ENCODE measurements around the gene MCTP1. TPM values are rescaled to one million over a fixed set of nuclear protein-coding genes. Genes with fewer than 3 reads are reported as not detected.

The MCTP1 gene
- polyA plus RNA-seq, 1 donor from 2014 or later, result 1.9 TPM

- H3K79me2 ChIP-seq (replicated peaks; ENCODE audit: insufficient read depth, low read length), result no peaks in the 10 kb centered on the region
- no peaks in the 10 kb centered on the region for H3K27me3 ChIP-seq (ENCODE audit: insufficient read depth, low read depth, low read length)
- no peaks in the 10 kb centered on the region for H3K9me3 ChIP-seq (ENCODE audit: low read length)
- H3K27ac ChIP-seq (ENCODE audit: low read length), result no peak overlapping the region
- no peaks in the 10 kb centered on the region for H3K9me2 ChIP-seq (ENCODE audit: insufficient read depth, low read length)
- no peaks in the 10 kb centered on the region for H4K20me1 ChIP-seq (ENCODE audit: insufficient read depth)
- no peaks in the 10 kb centered on the region for H3F3A ChIP-seq (ENCODE audit: insufficient read depth, low read length, poor library complexity, severe bottlenecking)
- no peaks in the 10 kb centered on the region for H3K36me3 ChIP-seq (ENCODE audit: insufficient read depth, low read length)
- no peak overlapping the region for H3K4me2 ChIP-seq (ENCODE audit: low read length)
- no peak for TF ChIP-seq POLR2AphosphoS5 (IDR thresholded peaks at IDR 0.05)
- TF ChIP-seq EZH2 (IDR thresholded peaks at IDR 0.05; ENCODE audit: borderline replicate concordance, insufficient read depth, low read length, poor library complexity, severe bottlenecking), result no peak
- no peak for TF ChIP-seq RAD21 (conservative IDR thresholded peaks at IDR 0.05)
- no peak for TF ChIP-seq MXI1 (conservative IDR thresholded peaks at IDR 0.05; ENCODE audit: poor library complexity, severe bottlenecking)
- no peak for TF ChIP-seq EP300 (conservative IDR thresholded peaks at IDR 0.05; ENCODE audit: poor library complexity, severe bottlenecking)
- no peak for TF ChIP-seq REST (IDR thresholded peaks at IDR 0.05; ENCODE audit: borderline replicate concordance)
- TF ChIP-seq SMC3 (conservative IDR thresholded peaks at IDR 0.05; ENCODE audit: poor library complexity), result no peak
- no peak overlapping the region for H3K9ac ChIP-seq (ENCODE audit: low read length)
- no peak overlapping the region for H2AFZ ChIP-seq (ENCODE audit: low read depth, low read length)
- no peak overlapping the region for H3K4me3 ChIP-seq (ENCODE audit: low read length)
Measured at GRCh38 chr5:94725142-94725541, 559.8 kb downstream of the MCTP1 start.

GRCh38 chr5:94715768-94716167 is 569.1 kb downstream of the MCTP1 start:
- H3K36me3 ChIP-seq (ENCODE audit: insufficient read depth, low read length), result no peaks in the 10 kb centered on the region
- H3K27ac ChIP-seq (ENCODE audit: low read length), result no peak overlapping the region
- no peaks in the 10 kb centered on the region for H4K20me1 ChIP-seq (ENCODE audit: insufficient read depth)
- no peak overlapping the region for H2AFZ ChIP-seq (ENCODE audit: low read depth, low read length)
- H3F3A ChIP-seq (ENCODE audit: insufficient read depth, low read length, poor library complexity, severe bottlenecking), result no peaks in the 10 kb centered on the region
- H3K9ac ChIP-seq (ENCODE audit: low read length), result no peak overlapping the region
- TF ChIP-seq SMC3 (conservative IDR thresholded peaks at IDR 0.05; ENCODE audit: poor library complexity), result no peak
- no peak for TF ChIP-seq MXI1 (conservative IDR thresholded peaks at IDR 0.05; ENCODE audit: poor library complexity, severe bottlenecking)
- TF ChIP-seq POLR2AphosphoS5 (IDR thresholded peaks at IDR 0.05), result no peak
- TF ChIP-seq RAD21 (conservative IDR thresholded peaks at IDR 0.05), result no peak
- no peak for TF ChIP-seq CTCF (IDR thresholded peaks at IDR 0.05; ENCODE audit: poor library complexity, severe bottlenecking)
- no peak for TF ChIP-seq REST (IDR thresholded peaks at IDR 0.05; ENCODE audit: borderline replicate concordance)
- no peak for TF ChIP-seq TAF1 (IDR thresholded peaks at IDR 0.05; ENCODE audit: low read depth)
- no peak for TF ChIP-seq EP300 (conservative IDR thresholded peaks at IDR 0.05; ENCODE audit: poor library complexity, severe bottlenecking)
- no peak for TF ChIP-seq EZH2 (IDR thresholded peaks at IDR 0.05; ENCODE audit: borderline replicate concordance, insufficient read depth, low read length, poor library complexity, severe bottlenecking)
- no peaks in the 10 kb centered on the region for H3K27me3 ChIP-seq (ENCODE audit: insufficient read depth, low read depth, low read length)
- H3K4me3 ChIP-seq (ENCODE audit: low read length), result no peak overlapping the region
- no peak overlapping the region for H3K4me2 ChIP-seq (ENCODE audit: low read length)
- H3K79me2 ChIP-seq (replicated peaks; ENCODE audit: insufficient read depth, low read length), result no peaks in the 10 kb centered on the region
- H3K9me3 ChIP-seq (ENCODE audit: low read length), result no peaks in the 10 kb centered on the region
- H3K9me2 ChIP-seq (ENCODE audit: insufficient read depth, low read length), result no peaks in the 10 kb centered on the region

Measured in neural cell (in vitro differentiated cells).